ENCODE measurements around the gene PDCD7.
"Not testable (repeated sequence)": the region's sequence is repeated elsewhere in the genome, so short reads cannot be mapped to it uniquely, and the experiment has no call there.

The PDCD7 gene

GRCh38 chr15:65132878-65133547 lies 595 bp downstream of the PDCD7 start:
- in situ Hi-C loops (cut with HindIII; ENCODE audit: low sequenced_read_pairs): no loop called here

GRCh38 chr15:65130941-65131340 lies 2.7 kb downstream of the PDCD7 start:
- in situ Hi-C loops (cut with HindIII; ENCODE audit: low sequenced_read_pairs): no loop called here

GRCh38 chr15:65115542-65115941 lies 18.1 kb downstream of the PDCD7 start:
- in situ Hi-C loops (cut with HindIII; ENCODE audit: low sequenced_read_pairs): no loop called here

GRCh38 chr15:65115086-65115485 lies 18.5 kb downstream of the PDCD7 start, which contains the start of gene UBAP1L:
Gene UBAP1L, minus strand, starts transcription at chr15:65115200. Its CDS starts 8,985 bp downstream, at chr15:65106215.
- in situ Hi-C loops (cut with HindIII; ENCODE audit: low sequenced_read_pairs): no loop called here

GRCh38 chr15:65110676-65111292 lies 22.8 kb downstream of the PDCD7 start:
- in situ Hi-C loops (cut with HindIII; ENCODE audit: low sequenced_read_pairs): no loop called here

GRCh38 chr15:65106011-65106590 lies 27.5 kb downstream of the PDCD7 start:
- in situ Hi-C loops (cut with HindIII; ENCODE audit: low sequenced_read_pairs): no loop called here

GRCh38 chr15:65105038-65105437 lies 28.6 kb downstream of the PDCD7 start:
- in situ Hi-C loops (cut with HindIII; ENCODE audit: low sequenced_read_pairs): no loop called here

GRCh38 chr15:65102912-65103311 lies 30.7 kb downstream of the PDCD7 start:
- in situ Hi-C loops (cut with HindIII; ENCODE audit: low sequenced_read_pairs): no loop called here

- in situ Hi-C loops (cut with HindIII; ENCODE audit: low sequenced_read_pairs): no loop called here
These were observed 31.5 kb downstream of the PDCD7 start for GRCh38 chr15:65101891-65102708.

GRCh38 chr15:65101411-65101890 lies 32.2 kb downstream of the PDCD7 start:
- in situ Hi-C loops (cut with HindIII; ENCODE audit: low sequenced_read_pairs): no loop called here

GRCh38 chr15:65100442-65100841 lies 33.2 kb downstream of the PDCD7 start:
- in situ Hi-C loops (cut with HindIII; ENCODE audit: low sequenced_read_pairs): no loop called here

- in situ Hi-C loops (cut with HindIII; ENCODE audit: low sequenced_read_pairs): not testable (repeated sequence)
These were observed 33.8 kb downstream of the PDCD7 start for GRCh38 chr15:65099801-65100200.

- in situ Hi-C loops (cut with HindIII; ENCODE audit: low sequenced_read_pairs): no loop called here
These were observed 34.3 kb downstream of the PDCD7 start for GRCh38 chr15:65099336-65099735.

GRCh38 chr15:65097651-65098263 lies 35.9 kb downstream of the PDCD7 start:
- in situ Hi-C loops (cut with HindIII; ENCODE audit: low sequenced_read_pairs): no loop called here

GRCh38 chr15:65096481-65097385 lies 36.9 kb downstream of the PDCD7 start:
- in situ Hi-C loops (cut with HindIII; ENCODE audit: low sequenced_read_pairs): no loop called here

GRCh38 chr15:65095747-65096104 lies 37.9 kb downstream of the PDCD7 start:
- in situ Hi-C loops (cut with HindIII; ENCODE audit: low sequenced_read_pairs): no loop called here

GRCh38 chr15:65095011-65095746 lies 38.4 kb downstream of the PDCD7 start:
- in situ Hi-C loops (cut with HindIII; ENCODE audit: low sequenced_read_pairs): no loop called here

GRCh38 chr15:65094294-65094995 lies 39.2 kb downstream of the PDCD7 start:
- in situ Hi-C loops (cut with HindIII; ENCODE audit: low sequenced_read_pairs): no loop called here

- in situ Hi-C loops (cut with HindIII; ENCODE audit: low sequenced_read_pairs): not testable (repeated sequence)
These were observed 39.8 kb downstream of the PDCD7 start for GRCh38 chr15:65093793-65094170.

All from DLD1 (cell line).